Measurements from ENCODE around the gene FBXO4. TPM values are rescaled to one million over a fixed set of nuclear protein-coding genes. Genes with fewer than 3 reads are reported as not detected.

Gene FBXO4
- total and polyA plus RNA-seq, 7 donors = 5.5 to 12.3 (median 8.5) TPM

GRCh38 chr5:41956943-41957342 is 31.9 kb downstream of the FBXO4 start:
- 92 to 100% methylated on average over 1 of the region's 1 CpG for WGBS, 2 donors
- Histone ChIP-seq H3K4me1 (no peaks in the 10 kb centered on the region), H3K36me3 (no peaks in the 10 kb centered on the region), H3K27me3 (no peaks in the 10 kb centered on the region), H3K4me3 (no peak overlapping the region), H3K9me3 (peaks cover 0 to 12% (median 7%) of the 10 kb centered on the region in 4 donors), H3K27ac (no peak overlapping the region)
- no peak for TF ChIP-seq EP300 (IDR thresholded peaks at IDR 0.05)
- no peak for TF ChIP-seq POLR2AphosphoS5 (IDR thresholded peaks at IDR 0.05)
- TF ChIP-seq POLR2A (IDR thresholded peaks at IDR 0.05) = no peak
- no peak for TF ChIP-seq CTCF (IDR thresholded peaks at IDR 0.05)
- no peak for DNase-seq
- intact Hi-C loops (cut with DNase I) = no loop called here

GRCh38 chr5:41960481-41960880 is 35.4 kb downstream of the FBXO4 start:
- Histone ChIP-seq H3K4me3 (no peak overlapping the region), H3K27ac (no peak overlapping the region), H3K27me3 (no peaks in the 10 kb centered on the region), H3K4me1 (no peaks in the 10 kb centered on the region), H3K9me3 (peaks cover 0 to 12% (median 9%) of the 10 kb centered on the region in 4 donors), H3K36me3 (no peaks in the 10 kb centered on the region)
- no peak for DNase-seq
- intact Hi-C loops (cut with DNase I) = no loop called here
- no peak for TF ChIP-seq EP300 (IDR thresholded peaks at IDR 0.05)
- TF ChIP-seq POLR2A (IDR thresholded peaks at IDR 0.05) = no peak
- TF ChIP-seq CTCF (IDR thresholded peaks at IDR 0.05) = no peak
- TF ChIP-seq POLR2AphosphoS5 (IDR thresholded peaks at IDR 0.05) = no peak

- Histone ChIP-seq H3K4me3 (no peak overlapping the region), H3K27me3 (no peaks in the 10 kb centered on the region), H3K4me1 (no peaks in the 10 kb centered on the region), H3K9me3 (peaks cover 0 to 12% (median 9%) of the 10 kb centered on the region in 4 donors), H3K27ac (no peak overlapping the region), H3K36me3 (no peaks in the 10 kb centered on the region)
- 92 to 96% methylated on average over 1 of the region's 1 CpG for WGBS, 2 donors
- DNase-seq = no peak
- intact Hi-C loops (cut with DNase I) = no loop called here
- no peak for TF ChIP-seq CTCF (IDR thresholded peaks at IDR 0.05)
Observed at GRCh38 chr5:41961736-41962135, 36.7 kb downstream of the FBXO4 start.

GRCh38 chr5:41962491-41962890 is 37.4 kb downstream of the FBXO4 start:
- 87 to 88% methylated on average over 3 of the region's 3 CpGs for WGBS, 2 donors
- no peaks in the 10 kb centered on the region for H3K36me3 ChIP-seq
- DNase-seq = no peak
- no peaks in the 10 kb centered on the region for H3K27me3 ChIP-seq
- TF ChIP-seq POLR2AphosphoS5 (IDR thresholded peaks at IDR 0.05) = no peak
- no peak for TF ChIP-seq CTCF (IDR thresholded peaks at IDR 0.05)
- TF ChIP-seq POLR2A (IDR thresholded peaks at IDR 0.05) = no peak
- TF ChIP-seq EP300 (IDR thresholded peaks at IDR 0.05) = no peak
- intact Hi-C loops (cut with DNase I) = no loop called here
- H3K9me3 ChIP-seq = peaks cover 0 to 12% (median 9%) of the 10 kb centered on the region in 4 donors
- no peaks in the 10 kb centered on the region for H3K4me1 ChIP-seq
- H3K27ac ChIP-seq = no peak overlapping the region
- H3K4me3 ChIP-seq = no peak overlapping the region

GRCh38 chr5:41966401-41967105 is 41.5 kb downstream of the FBXO4 start:
- Histone ChIP-seq H3K27me3 (no peaks in the 10 kb centered on the region), H3K4me1 (no peaks in the 10 kb centered on the region), H3K9me3 (peaks cover 0 to 3% (median under 1%) of the 10 kb centered on the region in 4 donors), H3K4me3 (no peak overlapping the region), H3K36me3 (no peaks in the 10 kb centered on the region), H3K27ac (no peak overlapping the region)
- TF ChIP-seq POLR2A (IDR thresholded peaks at IDR 0.05) (no peak), EP300 (IDR thresholded peaks at IDR 0.05) (no peak), POLR2AphosphoS5 (IDR thresholded peaks at IDR 0.05) (no peak), CTCF (IDR thresholded peaks at IDR 0.05) (no peak)
- 72 to 80% methylated on average over 6 of the region's 6 CpGs for WGBS, 2 donors
- no peak for DNase-seq
- intact Hi-C loops (cut with DNase I) = no loop called here
